Testis (tissue), 3 donors: ENCODE results near the gene LHX4. TPM values are rescaled to one million over a fixed set of nuclear protein-coding genes. Genes with fewer than 3 reads are reported as not detected.

Experiments
- DNase-seq: peaks from one replicate; pipeline ENCODE4 v3.0.0-alpha.2; 2019
- H3K27ac ChIP-seq, 2 donors: fragments of 200-600 bp; sonication (generic); one replicate each; pipeline ENCODE4 v1.5.1; 2019
- H3K27me3 ChIP-seq: fragments of 200-600 bp; sonication (generic); one replicate; pipeline ENCODE4 v1.5.1; 2019
- H3K36me3 ChIP-seq: fragments of 200-600 bp; sonication (generic); one replicate; pipeline ENCODE4 v1.5.1; 2017; ENCODE audit warnings: low read depth; ENCODE audit errors: missing control alignments
- H3K4me1 ChIP-seq: fragments of 200-600 bp; sonication (generic); one replicate; pipeline ENCODE4 v1.5.1; 2019
- H3K4me3 ChIP-seq, 2 donors: fragments of 200-600 bp; sonication (generic); one replicate each; pipeline ENCODE4 v1.5.1; 2017 to 2019
- H3K9me3 ChIP-seq: fragments of 200-600 bp; sonication (generic); one replicate; pipeline ENCODE4 v1.5.1; 2017
- CTCF ChIP-seq, 3 experiments: fragments of 450-650 bp in 2 of 3; fragments of 200-600 bp in 1 of 3; sonication (generic) in 1 of 3; IDR thresholded peaks; one replicate each; pipeline ENCODE4 v1.5.1; 2016 to 2019; ENCODE audit warnings: antibody characterized with exemption in 3 of 3, mild to moderate bottlenecking in 2 of 3, moderate library complexity in 1 of 3
- POLR2A ChIP-seq: fragments of 450-650 bp; IDR thresholded peaks from one replicate; pipeline ENCODE4 v1.6.1; 2017; ENCODE audit warnings: antibody characterized with exemption, mild to moderate bottlenecking, moderate library complexity
- whole genome bisulfite sequencing, 2 donors: methylation state at CpG; one replicate each; pipeline ENCODE4 v1.1.5; 2018; 5-methylcytosine and 5-hydroxymethylcytosine counted together
- intact Hi-C: fragments of 100-400 bp; cut with DNase I; formaldehyde crosslinking; loops from one replicate; pipeline ENCODE4 v1.15.1; 2023; ENCODE audit warnings: low total_unique reads
- polyA plus RNA-seq: library from polyadenylated mRNA; stranded (reverse); fragments of 350-450 nt; fragmentation: Illumina TruSeq; extraction: RNeasy Lipid Tissue Mini Kit (QIAGEN cat#74804); gene quantifications from one replicate; pipeline ENCODE4 v1.2.3, GENCODE V29; 2014; ENCODE audit warnings: low read depth, low replicate concordance; ENCODE audit not compliant: insufficient read depth
- total RNA-seq, 2 donors: library from RNA; depleted of rRNA; stranded (reverse); fragments of >200 nt; gene quantifications; one replicate each; pipeline ENCODE4 v1.2.3, GENCODE V29; 2016

Gene LHX4
- total and polyA plus RNA-seq, 3 donors from 2014 or later: 0.63 to 5.2 (median 1.3) TPM

GRCh38 chr1:180291004-180291403, 60.9 kb downstream of the LHX4 start:
- Histone ChIP-seq H3K36me3 (no peaks in the 10 kb centered on the region), H3K4me3 (no peak overlapping the region), H3K27ac (no peak overlapping the region), H3K9me3 (no peaks in the 10 kb centered on the region), H3K4me1 (peaks cover 5% of the 10 kb centered on the region), H3K27me3 (no peaks in the 10 kb centered on the region)
- WGBS, 2 donors: 92 to 95% methylated on average over 1 of the region's 1 CpG
- no peak for TF ChIP-seq CTCF (IDR thresholded peaks at IDR 0.05)
- DNase-seq: no peak
- intact Hi-C loops: no loop called here

GRCh38 chr1:180294711-180295110, 64.6 kb downstream of the LHX4 start:
- H3K27me3 ChIP-seq: no peaks in the 10 kb centered on the region
- H3K4me3 ChIP-seq: no peak overlapping the region
- no peaks in the 10 kb centered on the region for H3K36me3 ChIP-seq
- no peak for DNase-seq
- H3K27ac ChIP-seq: no peak overlapping the region
- no peak for TF ChIP-seq CTCF (IDR thresholded peaks at IDR 0.05)
- no peak for TF ChIP-seq POLR2A
- H3K4me1 ChIP-seq: no peaks in the 10 kb centered on the region
- intact Hi-C loops: no loop called here
- H3K9me3 ChIP-seq: no peaks in the 10 kb centered on the region
- WGBS, 2 donors: 94 to 100% methylated on average over 2 of the region's 2 CpGs

- DNase-seq: no peak
- TF ChIP-seq POLR2A (no peak), CTCF (IDR thresholded peaks at IDR 0.05) (no peak)
- Histone ChIP-seq H3K36me3 (no peaks in the 10 kb centered on the region), H3K4me1 (no peaks in the 10 kb centered on the region), H3K27ac (no peak overlapping the region), H3K4me3 (no peak overlapping the region), H3K9me3 (no peaks in the 10 kb centered on the region), H3K27me3 (no peaks in the 10 kb centered on the region)
- intact Hi-C loops: no loop called here
- WGBS, 2 donors: 95 to 97% methylated on average over 1 of the region's 1 CpG
Measured at GRCh38 chr1:180295999-180296398, 65.9 kb downstream of the LHX4 start.

GRCh38 chr1:180299479-180300221, 69.6 kb downstream of the LHX4 start:
- Histone ChIP-seq H3K36me3 (no peaks in the 10 kb centered on the region), H3K27ac (no peak overlapping the region), H3K9me3 (no peaks in the 10 kb centered on the region), H3K27me3 (no peaks in the 10 kb centered on the region), H3K4me1 (no peaks in the 10 kb centered on the region), H3K4me3 (no peak overlapping the region)
- DNase-seq: no peak
- intact Hi-C loops: no loop called here
- TF ChIP-seq POLR2A (no peak), CTCF (IDR thresholded peaks at IDR 0.05) (no peak)
- 83 to 84% methylated on average over 7 of the region's 7 CpGs for WGBS, 2 donors

- H3K4me3 ChIP-seq: no peak overlapping the region
- no peaks in the 10 kb centered on the region for H3K36me3 ChIP-seq
- H3K4me1 ChIP-seq: no peaks in the 10 kb centered on the region
- H3K27me3 ChIP-seq: no peaks in the 10 kb centered on the region
- intact Hi-C loops: no loop called here
- no peaks in the 10 kb centered on the region for H3K9me3 ChIP-seq
- TF ChIP-seq POLR2A: no peak
- no peak for TF ChIP-seq CTCF (IDR thresholded peaks at IDR 0.05)
- H3K27ac ChIP-seq: no peak overlapping the region
- no peak for DNase-seq
- 92 to 94% methylated on average over 2 of the region's 2 CpGs for WGBS, 2 donors
Measured at GRCh38 chr1:180301135-180301742, 71.2 kb downstream of the LHX4 start.
